NCI-H1105 treated with DMSO at 0.1 percent for 48 hours (cell line): ENCODE data around the gene PTRHD1.
"Not testable (repeated sequence)": the region's sequence is repeated elsewhere in the genome, so short reads cannot be mapped to it uniquely, and the experiment has no call there.

Source experiments
- DNase-seq: peaks from one replicate; lab custom pipeline; 2025; lab: John Stamatoyannopoulos, UW

The PTRHD1 gene

DNA sequence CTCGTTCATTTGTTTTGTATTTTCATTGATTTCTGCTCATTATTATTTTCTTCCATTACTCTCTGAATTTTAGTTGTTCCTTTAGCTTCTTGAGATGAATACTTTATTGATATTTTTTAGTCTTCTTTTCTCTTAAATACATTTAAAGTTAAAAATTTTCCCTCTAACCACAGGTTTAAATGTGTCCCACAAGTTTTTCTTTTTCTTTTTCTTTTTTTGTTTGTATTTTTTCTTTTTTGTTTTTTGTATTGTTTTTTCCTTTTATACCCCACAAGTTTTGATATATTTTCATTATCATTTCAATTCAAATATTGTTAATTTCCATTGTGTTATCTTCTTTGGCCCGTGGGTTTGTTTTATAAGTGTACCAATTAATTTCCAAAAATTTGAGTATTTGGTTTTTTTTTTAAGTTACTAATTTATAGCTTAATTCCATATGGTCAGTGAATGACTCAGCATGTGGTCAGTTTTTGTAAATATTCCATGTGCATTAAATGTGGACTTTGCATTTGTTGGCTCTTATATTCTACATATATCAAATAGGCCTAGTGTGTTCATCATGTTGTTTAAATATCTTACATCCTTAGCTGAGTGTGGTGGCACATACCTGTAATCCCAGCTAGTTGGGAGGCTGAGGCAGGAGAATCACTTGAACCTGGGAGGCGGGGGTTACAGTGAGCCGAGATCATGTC, 16.3 kb upstream of the PTRHD1 start:
- DNase-seq: no peak

DNA sequence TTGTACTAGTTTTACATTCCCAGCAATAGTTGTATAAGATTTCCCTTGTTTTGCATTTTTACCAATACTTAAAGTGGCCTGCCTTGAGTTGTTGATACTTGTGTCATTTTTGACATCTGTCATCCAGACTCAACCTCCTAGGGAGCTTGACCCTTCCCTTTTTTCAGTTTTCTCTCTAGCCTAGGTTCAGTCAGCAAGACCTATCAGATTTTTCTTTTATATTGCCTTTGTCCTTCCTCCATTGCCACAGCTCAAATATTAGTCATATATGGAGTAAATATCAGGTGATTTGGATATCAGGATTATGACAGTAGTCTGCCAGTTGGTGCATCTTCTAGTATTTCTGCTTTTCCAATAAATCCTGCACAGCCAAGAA, 13.5 kb upstream of the PTRHD1 start:
- no peak for DNase-seq

DNA sequence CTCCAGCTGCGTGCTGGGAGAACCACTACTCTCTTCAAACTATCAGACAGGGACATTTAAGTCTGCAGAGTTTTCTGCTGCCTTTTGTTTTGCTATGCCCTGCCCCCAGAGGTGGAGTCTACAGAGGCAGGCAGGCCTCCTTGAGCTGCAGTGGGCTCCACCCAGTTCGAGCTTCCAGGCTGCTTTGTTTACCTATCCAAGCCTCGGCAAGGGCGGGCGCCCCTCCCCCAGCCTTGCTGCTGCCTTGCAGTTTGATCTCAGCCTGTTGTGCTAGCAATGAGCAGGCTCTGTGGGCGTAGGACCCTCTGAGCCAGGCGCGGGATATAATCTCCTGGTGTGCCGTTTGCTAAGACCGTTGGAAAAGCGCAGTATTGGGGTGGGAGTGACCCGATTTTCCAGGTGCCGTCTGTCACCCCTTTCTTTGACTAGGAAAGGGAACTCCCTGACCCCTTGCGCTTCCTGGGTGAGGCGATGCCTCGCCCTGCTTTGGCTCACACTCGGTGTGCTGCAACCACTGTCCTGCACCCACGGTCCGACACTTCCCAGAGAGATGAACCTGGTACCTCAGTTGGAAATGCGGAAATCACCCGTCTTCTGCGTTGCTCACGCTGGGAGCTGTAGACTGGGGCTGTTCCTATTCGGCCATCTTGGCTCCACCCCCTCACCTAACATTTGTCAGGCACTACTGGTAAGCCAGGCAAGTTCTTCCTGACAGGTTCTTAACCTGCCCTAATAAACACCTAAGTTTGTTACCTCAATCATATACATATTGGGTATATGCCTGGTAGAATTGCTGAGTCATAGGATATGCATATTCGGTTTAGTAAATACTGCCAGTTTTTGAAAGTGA, 12.8 kb upstream of the PTRHD1 start:
- not testable (repeated sequence) for DNase-seq

DNA sequence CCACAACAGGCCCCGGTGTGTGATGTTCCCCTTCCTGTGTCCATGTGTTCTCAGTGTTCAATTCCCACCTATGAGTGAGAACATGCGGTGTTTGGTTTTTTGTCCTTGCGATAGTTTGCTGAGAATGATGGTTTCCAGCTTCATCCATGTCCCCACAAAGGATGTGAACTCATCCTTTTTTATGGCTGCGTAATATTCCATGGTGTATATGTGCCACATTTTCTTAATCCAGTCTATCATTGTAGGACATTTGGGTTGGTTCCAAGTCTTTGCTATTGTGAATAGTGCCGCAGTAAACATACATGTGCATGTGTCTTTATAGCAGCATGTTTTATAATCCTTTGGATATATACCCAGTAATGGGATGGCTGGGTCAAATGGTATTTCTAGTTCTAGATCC, 7.3 kb upstream of the PTRHD1 start:
- not testable (repeated sequence) for DNase-seq

DNA sequence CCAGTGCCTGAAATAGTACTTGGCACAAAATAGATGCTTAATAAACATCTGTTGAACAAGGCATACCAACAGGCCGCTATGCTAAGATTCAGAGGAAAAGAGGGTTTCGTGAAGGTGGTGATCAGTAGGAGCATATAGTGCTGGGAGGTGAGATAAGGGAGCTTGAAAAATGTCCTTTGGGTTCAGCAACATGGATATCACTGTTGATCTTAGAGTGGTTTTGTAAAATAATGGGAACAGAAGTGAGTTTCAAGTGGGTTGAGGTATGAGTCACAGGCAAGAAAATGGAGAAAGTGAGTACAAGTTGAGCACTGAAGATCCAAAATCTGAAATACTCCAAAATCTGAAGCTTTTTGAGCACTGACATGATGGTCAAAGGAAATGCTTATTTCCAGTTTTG, 4.5 kb upstream of the PTRHD1 start:
- DNase-seq: no peak

DNA sequence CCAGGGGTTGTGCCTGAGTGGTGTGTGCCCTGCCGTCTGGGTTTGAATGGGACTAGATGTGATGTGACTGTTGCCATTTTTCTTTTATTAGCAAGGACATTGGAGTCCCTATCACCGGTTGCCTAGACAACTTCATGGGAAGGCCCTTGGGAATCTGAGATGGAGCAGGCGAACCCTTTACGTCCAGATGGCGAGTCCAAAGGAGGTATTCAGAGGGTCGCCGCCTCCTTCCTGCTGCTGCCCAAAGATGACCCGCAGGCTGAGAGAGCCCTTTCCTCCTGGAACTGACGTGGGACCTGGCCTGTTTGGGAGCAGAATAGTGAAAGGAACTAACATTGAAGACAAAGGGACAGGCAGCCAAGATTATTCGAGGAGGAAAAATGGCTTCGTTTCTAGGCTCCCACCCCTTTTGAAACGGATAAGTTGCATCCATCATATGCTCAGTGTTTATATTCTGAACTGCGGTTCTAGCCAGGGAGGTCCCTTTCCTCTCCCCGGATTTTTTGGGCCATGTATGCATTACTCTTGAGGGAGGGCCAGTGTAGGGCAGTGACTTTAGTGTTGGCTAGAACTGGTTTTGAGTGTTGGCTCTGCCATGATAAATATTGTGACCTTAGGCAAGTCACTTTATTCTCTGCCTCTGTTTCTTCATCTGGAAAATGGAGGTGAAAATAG, 707 bp upstream of the PTRHD1 start:
- peak; percentile 50 for DNase-seq

DNA sequence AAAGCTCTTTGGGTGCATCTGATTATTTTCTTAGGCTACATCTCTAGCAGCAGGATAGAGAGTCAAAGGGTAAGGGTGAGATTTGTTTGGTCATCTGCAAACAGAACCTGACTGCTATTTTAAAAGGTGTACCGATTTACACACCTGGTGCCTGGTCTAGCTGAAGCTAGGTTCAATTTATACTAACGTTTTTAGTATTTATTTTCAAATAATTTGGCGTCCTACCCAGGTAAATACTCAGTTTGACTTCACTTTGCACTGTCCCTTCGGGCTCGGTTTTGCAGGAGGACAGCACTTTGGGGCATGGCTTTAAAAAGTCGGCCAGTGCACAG, 683 bp downstream of the PTRHD1 start:
- no peak for DNase-seq

DNA sequence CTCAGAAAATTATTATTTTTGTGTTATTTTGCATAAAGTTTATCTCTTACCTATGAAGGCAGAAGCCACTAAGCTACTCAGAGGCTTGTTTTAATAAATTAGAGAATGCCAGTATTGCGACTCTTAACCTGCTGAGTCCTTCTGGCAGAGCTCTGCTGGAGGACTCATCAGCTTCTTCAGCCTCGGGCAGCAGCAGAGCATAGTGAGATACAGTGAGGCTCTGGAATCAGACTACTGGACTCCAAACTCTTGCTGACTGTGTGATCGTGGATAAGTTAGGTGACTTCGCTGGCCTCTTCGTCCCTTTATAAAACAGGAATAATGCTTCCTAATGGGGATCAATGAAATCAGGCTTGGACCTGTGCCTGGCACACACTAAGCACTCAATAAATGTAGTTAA, 1.7 kb downstream of the PTRHD1 start:
- DNase-seq: no peak

DNA sequence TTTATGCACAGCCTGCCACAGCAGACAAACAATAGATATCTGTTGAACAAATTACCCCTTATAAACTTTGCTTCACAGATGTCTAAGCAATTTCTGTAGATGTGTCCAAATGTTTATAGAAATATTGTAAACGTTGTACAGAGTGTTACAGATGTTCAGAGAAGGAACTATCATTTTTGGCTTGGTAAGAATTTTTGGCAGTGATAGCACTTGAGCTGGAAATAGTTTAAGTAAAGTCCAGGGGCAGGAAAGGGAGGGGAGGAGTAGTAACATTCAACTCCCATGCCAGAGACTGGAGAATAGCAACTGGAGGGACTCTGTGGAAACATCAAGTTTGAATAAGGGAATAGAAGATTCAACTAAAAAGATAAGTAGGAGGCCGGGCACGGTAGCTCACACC, 4.4 kb downstream of the PTRHD1 start:
- no peak for DNase-seq

DNA sequence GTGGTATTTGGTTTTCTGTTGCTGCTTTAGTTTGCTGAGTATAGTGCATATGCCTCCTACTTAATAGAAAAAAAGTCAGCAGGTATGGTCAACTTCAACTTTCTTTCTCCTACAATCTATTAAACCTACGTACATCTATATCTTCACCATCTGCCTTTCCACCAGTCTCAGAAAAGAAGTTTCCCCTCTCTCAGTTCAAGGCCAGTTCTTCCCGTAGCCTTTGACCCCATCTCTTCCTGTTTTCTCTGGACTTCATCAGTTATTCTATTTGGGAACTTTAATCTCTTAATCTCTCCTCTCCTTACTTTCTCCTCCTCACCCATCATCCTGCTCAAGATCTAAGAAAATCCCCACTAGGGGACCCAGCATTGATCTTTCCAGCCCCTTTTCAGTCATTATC, 5.7 kb downstream of the PTRHD1 start:
- DNase-seq: no peak

DNA sequence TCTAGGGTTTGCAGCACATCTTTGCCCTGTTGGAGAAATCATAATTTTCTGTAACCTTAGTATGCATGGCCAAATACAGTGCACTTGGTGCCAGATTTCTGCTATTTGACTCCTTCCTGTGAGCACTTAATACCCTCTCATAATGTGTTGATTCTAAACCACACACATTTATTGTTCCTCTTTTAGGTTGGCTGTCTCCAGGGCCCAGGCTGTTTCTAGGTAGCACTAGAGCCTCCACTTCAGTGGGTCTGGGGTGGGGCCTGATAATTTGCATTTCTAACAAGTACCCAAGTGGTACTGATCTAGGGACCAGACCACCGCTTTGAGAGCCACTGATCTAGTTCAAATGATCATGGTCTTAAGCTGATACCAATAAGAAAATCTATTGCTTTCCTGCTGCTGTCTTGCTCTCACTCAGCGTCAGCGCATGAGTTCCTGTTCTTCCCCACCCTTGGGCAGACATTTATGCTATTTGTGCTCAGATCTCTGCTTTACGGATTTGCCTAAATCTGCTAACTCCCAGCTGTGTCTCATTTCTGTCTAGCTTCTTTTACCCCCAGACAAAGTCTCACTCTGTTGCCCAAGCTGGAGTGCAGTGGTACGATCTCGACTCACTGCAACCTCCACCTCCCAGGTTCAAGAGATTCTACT, 7.4 kb downstream of the PTRHD1 start:
- DNase-seq: peak; percentile 8

DNA sequence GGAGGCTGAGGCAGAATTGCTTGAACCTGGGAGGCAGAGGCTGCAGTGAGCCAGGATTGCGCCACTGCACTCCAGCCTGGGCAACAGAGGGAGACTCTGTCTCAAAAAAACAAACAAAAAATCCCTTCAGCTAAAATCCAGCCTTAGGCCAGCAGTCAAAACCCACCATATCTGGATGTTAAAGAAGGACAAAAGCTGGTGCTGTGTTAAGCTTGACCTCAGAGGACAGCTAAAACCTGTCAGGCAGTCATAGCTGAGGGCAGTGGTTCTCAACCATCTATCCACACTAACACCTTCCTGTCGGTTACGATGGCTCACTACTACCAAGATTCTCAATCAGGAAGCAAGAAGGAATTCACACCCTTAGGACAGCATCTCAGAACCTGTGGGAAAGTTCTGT, 9.6 kb downstream of the PTRHD1 start:
- no peak for DNase-seq

DNA sequence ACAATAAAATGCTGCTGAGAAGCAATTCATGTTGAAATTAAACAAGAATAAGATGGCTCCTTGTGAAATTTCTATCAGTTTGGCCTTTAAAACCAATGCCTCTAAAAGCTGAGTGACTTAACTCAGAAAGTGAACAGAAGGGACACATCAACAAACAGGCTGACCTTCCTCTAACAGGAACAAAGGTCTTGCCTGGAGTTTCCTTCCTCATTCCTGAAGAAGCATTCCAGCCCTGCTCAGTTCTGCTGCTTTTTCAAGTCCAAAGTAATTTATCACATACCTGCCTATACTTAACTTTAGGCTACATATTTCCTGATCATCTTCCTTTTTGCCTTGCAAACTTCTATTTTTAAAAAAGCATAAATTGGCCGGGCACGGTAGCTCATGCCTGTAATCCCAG, 14.1 kb downstream of the PTRHD1 start:
- DNase-seq: no peak

DNA sequence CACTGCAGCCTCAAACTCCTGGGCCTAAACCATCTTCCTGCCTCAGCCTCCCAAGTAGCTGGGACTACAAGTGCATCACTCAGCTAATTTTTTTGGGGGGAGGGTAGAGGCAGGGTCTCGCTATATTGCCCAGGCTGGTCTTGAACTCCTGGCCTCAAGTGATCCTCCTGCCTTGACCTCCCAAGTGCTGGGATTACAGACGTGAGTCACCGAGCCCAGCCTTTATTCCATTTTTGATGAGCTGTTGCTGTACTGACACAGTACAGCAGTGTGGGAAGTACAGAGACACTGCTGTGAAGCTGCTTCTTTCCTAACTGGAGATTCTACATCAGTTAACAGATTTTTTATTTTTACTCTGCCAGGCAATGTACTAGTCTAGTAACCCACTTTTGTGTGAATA, 18.8 kb downstream of the PTRHD1 start:
- no peak for DNase-seq

DNA sequence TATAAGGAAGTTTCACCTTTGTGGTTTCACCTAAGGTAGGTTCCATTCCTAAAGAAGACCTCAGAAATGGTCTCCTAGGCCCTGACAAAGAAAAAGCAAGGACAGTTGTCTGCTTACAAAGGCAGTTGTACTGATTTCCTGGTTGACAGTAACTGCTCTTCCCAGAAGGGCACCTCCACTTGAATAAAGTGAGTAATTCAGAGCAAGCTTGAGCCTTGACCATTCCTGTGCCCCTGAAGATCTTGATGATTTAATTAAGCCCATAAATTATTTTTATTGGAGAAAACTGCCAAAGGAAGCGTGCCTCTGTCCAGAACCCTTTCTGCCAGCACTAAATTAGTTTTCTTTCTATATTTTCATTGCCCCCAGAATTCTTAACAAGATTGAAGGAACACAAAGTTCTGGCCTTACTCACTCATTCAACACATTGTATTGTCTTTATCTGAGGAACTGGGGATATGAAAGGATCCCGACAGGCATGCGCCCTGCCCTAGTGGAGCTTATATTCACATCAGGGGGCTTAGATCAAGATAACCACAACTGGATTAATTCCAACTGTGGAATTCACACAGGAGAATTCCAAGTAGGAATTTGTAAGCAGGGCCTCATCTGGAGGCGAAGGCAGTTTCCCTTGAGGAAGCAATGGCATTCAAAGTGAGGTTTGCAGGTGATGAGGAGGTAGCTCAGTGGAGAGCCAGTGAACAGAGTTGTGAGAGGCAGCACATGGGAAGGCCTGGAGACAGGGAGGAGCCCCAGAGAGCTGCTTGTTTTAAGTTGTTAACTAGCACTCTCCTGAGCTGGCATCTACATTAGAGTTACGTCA, 21.2 kb downstream of the PTRHD1 start:
- no peak for DNase-seq

DNA sequence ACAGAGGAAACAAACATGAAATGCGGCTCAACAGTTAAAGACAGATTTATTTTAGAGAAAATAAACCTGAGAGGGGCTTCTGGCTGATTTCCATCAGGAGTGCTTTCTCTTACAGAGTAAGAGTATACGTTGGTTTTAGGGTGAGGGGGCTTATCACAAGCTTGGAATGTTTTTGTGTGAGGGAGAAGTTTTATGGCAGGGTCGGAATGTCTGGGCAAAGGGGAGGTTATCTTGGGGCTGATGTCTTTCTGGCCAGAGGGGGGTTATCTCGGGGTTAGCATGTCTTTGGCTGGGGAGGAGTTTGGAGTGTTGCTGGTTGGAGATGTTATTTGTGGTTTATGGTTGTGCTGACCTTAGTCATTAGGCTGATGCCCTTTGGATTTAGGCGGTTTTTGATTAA, 22.1 kb downstream of the PTRHD1 start:
- no peak for DNase-seq

DNA sequence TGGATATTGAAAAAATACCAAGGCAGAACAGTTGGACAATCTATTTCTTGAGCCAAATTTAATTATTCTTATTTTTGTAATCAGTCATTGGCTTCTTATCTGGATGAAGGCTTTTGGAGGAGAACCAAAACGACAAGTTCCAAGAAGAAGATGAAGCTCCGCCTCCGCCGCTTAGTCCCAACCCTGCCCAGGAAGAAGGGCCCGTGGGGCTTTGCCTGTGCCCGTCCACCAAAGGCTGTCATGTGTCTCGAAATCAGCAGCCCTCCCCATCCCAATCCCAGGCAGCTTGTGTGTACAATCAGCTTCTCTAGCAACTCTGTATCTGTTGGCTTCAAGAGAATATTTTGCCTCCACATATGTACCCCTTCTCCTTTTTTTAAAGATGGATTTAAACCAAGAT, 24.6 kb downstream of the PTRHD1 start:
- DNase-seq: no peak

DNA sequence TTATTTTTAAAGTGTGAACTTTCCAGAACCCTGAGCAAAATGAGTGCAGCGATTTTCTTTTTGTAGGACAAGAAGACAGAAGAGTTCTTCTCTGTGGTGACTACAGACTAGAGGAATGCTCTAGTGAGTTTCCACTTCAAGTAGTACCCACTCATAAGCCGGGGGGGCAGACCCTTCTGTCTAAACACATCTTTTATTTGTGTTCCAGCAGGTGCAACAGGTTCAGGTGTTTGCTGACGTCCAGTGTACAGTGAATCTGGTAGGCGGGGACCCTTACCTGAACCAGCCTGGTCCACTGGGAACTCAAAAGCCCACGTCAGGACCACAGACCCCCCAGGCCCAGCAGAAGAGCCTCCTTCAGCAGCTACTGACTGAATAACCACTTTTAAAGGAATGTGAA, 25.2 kb downstream of the PTRHD1 start:
- DNase-seq: no peak

DNA sequence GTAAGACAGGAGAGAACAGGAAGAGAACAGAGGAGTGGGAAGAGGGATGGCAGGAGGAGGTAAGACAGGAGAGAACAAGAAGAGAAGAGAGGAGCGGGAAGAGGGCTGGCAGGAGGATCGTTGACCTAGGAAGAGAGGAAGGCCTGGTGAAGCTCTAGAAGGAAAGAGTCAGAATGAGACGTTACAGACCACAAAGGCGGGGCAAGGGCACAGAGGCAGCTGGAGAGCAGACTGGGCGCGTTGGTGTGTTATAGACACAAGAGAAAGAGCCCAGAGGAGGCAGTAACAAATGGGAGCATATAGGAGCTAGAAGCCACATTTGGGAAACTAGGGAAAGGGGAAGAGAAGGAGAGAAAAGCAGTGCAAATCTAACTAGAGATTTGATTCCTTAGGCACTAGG, 26.6 kb downstream of the PTRHD1 start:
- DNase-seq: no peak

DNA sequence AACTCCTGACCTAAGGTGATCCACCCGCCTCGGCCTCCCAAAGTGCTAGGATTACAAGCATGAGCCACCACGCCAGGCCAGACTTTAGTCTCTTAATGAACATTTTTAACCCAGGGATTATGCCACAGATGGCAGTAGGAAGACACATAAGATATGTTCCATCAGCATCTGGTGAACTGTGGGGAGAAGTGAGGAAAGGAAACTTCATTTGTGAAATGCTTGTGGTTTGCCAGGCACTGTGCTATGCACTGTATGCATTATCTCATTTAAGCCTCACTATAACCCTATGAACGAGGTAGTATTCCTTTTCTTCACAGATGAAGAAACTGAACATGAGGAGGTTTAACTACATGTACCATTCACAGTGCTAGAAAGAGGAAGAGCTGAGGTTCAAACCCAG, 29.3 kb downstream of the PTRHD1 start:
- DNase-seq: no peak

DNA sequence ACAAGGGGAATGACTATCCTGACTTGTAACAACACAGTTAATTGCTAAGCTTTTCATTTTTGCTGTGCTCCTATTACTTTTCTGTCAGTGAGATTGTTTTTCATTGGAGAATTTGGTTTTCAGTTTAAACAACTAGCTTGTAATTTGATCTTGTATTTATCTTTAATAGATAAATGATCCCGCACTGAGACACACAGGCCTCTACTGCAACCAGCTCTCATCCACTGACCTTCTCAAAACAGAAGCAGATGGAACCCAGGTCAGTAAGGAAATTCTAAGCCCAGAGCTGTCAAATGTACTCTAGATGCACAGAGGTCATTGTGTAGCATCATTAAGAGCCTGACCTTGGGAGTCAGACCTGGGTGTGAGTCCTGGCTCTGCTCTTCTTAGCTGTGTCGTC, 30.7 kb downstream of the PTRHD1 start:
- DNase-seq: no peak

DNA sequence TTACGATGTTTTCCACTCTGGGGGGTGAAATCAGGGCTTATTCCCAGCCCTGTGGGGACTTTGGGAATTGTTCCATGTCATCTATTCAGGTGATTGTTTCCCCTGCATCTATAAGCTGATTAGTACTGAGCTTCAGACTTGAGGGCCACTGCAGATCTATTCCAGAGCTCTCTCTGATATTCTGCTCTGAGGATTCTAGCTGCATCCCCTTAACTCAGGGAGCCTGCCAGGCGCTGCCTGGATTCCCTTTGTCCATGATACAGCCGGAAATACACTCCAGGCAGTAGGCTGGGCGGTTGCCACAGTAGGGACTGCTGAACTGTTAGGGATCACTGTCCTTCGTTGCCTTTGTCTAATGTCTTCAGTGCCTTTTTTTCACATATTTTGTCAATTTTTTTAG, 31.3 kb downstream of the PTRHD1 start:
- DNase-seq: no peak
